Measurements from ENCODE around the gene PNISR.
"Not testable (repeated sequence)": the region's sequence is repeated elsewhere in the genome, so short reads cannot be mapped to it uniquely, and the experiment has no call there.

The PNISR gene

GRCh38 chr6:99424761-99425646 lies at the start of gene PNISR:
PNISR (minus strand) TSS chr6:99425308; CDS start chr6:99414659, 10,649 bp downstream.
- in situ Hi-C loops (cut with HindIII; ENCODE audit: low sequenced_read_pairs): no loop called here

GRCh38 chr6:99473730-99474129 lies 48.6 kb upstream of the PNISR start:
- in situ Hi-C loops (cut with HindIII; ENCODE audit: low sequenced_read_pairs): no loop called here

- in situ Hi-C loops (cut with HindIII; ENCODE audit: low sequenced_read_pairs): no loop called here
These were observed 46.5 kb upstream of the PNISR start for GRCh38 chr6:99471638-99472037.

GRCh38 chr6:99467509-99468106 lies 42.5 kb upstream of the PNISR start:
- in situ Hi-C loops (cut with HindIII; ENCODE audit: low sequenced_read_pairs): no loop called here

DNA sequence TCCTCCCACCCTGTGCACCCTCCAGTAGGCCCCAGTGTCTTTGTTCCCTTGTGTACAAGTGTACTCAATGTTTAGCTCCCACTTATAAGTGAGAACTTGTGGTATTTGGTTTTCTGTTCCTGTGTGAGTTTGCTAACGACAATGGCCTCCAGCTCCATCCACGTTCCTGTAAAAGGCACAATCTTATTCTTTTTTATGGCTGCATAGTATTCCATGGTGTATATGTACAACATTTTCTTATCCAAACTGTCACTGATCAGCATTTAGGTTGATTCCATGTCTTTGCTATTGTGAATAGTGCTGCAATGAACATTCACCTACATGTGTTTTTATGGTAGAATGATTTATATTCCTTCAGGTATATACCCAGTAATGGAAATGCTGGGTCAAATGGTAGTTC lies 34.0 kb upstream of the PNISR start:
- in situ Hi-C loops (cut with HindIII; ENCODE audit: low sequenced_read_pairs): not testable (repeated sequence)

GRCh38 chr6:99458319-99458718 lies 33.2 kb upstream of the PNISR start:
- in situ Hi-C loops (cut with HindIII; ENCODE audit: low sequenced_read_pairs): no loop called here

GRCh38 chr6:99446076-99446475 lies 21.0 kb upstream of the PNISR start:
- in situ Hi-C loops (cut with HindIII; ENCODE audit: low sequenced_read_pairs): no loop called here

DNA sequence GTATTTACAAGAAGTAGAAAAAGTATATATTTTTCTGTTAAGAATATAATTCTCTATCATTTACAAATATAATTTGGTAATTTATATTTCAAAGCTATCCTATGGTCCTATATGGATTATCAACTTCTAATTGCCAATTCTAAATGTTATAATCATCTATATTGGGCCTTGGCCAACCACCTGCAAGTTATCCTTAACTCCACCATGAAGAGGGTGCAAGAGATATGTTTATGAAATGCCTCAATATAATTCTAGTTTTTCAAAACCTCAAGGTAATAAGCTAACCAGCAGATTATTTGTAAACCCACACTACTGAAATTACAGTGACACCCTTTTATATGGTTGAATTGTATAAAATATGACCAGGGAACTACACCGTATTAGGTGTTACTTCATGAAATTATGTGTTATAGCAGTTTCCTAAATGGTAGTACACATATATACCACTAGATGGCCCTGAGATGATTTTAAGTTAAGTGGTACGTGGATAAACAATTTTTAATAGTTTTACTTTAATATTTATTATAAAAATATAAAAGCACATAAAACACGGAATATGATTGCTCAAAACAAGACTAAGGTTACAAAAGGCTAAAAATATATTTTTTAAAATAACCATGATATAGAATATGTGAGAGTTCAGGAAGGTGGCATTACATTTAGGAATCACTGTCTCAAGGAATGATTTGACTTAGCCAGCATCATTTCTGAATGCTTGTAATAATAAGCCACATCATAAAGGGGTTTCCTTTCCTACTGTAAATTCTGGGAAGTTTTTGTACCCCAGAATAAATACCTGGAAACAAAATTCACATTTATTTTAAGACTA lies 9.8 kb upstream of the PNISR start:
- in situ Hi-C loops (cut with HindIII; ENCODE audit: low sequenced_read_pairs): no loop called here

DNA sequence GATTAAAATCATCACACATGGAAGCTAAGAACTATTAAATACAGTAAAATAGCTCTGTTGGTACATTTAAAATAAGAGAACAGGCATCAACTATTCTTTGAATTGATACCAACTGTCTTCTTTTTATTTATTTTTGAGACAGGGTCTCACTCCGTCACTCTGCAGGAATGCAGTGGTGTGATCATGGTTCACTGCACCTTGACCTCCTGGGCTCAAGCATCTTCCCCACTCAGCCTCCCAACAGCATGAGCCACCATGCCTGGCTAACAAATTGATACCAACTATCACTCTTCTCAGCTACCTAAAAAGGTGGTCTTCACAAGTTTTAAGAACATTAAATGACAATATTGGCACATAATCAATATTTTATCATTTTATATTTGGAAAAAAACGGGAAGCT lies 7.8 kb upstream of the PNISR start:
- in situ Hi-C loops (cut with HindIII; ENCODE audit: low sequenced_read_pairs): no loop called here

- in situ Hi-C loops (cut with HindIII; ENCODE audit: low sequenced_read_pairs): no loop called here
These were observed 6.8 kb upstream of the PNISR start for GRCh38 chr6:99431901-99432300.

- in situ Hi-C loops (cut with HindIII; ENCODE audit: low sequenced_read_pairs): no loop called here
These were observed 2.9 kb upstream of the PNISR start for GRCh38 chr6:99427988-99428387.

GRCh38 chr6:99426451-99426757 lies 1.3 kb upstream of the PNISR start:
- in situ Hi-C loops (cut with HindIII; ENCODE audit: low sequenced_read_pairs): no loop called here

GRCh38 chr6:99425647-99426450 lies 741 bp upstream of the PNISR start:
- in situ Hi-C loops (cut with HindIII; ENCODE audit: low sequenced_read_pairs): no loop called here

- in situ Hi-C loops (cut with HindIII; ENCODE audit: low sequenced_read_pairs): no loop called here
These were observed 1.1 kb downstream of the PNISR start for GRCh38 chr6:99424022-99424421.

DNA sequence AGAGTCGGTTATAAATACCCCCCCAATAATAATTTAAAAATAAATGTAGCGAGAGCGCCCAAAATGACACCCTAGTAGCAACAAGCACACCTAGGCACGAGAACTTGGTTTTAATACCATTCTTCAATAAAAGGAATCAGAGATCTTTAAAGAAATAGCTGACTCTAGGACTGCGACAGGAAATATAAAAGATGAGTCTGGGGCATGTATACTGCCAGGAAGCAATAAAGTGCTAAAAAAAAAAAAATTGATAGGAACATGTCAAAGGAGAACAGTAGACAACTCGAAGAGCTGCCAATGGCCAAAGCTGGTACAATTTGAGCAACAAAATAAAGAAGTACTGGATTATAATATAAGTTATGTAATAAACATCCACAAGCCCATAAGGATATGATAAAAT lies 2.2 kb downstream of the PNISR start:
- in situ Hi-C loops (cut with HindIII; ENCODE audit: low sequenced_read_pairs): no loop called here

GRCh38 chr6:99416892-99417767 lies 8.0 kb downstream of the PNISR start:
- in situ Hi-C loops (cut with HindIII; ENCODE audit: low sequenced_read_pairs): no loop called here

- in situ Hi-C loops (cut with HindIII; ENCODE audit: low sequenced_read_pairs): no loop called here
These were observed 8.9 kb downstream of the PNISR start for GRCh38 chr6:99416226-99416625.

GRCh38 chr6:99415446-99415845 lies 9.7 kb downstream of the PNISR start:
- in situ Hi-C loops (cut with HindIII; ENCODE audit: low sequenced_read_pairs): no loop called here

GRCh38 chr6:99412065-99412464 lies 13.0 kb downstream of the PNISR start:
- in situ Hi-C loops (cut with HindIII; ENCODE audit: low sequenced_read_pairs): no loop called here

- in situ Hi-C loops (cut with HindIII; ENCODE audit: low sequenced_read_pairs): no loop called here
These were observed 15.4 kb downstream of the PNISR start for GRCh38 chr6:99409672-99410071.

Measured in DLD1 (cell line).